Hair follicular keratinocyte (primary cell): ENCODE measurements around the gene TPO. TPM values are rescaled to one million over a fixed set of nuclear protein-coding genes. Genes with fewer than 3 reads are reported as not detected.

Source experiments
- total RNA-seq: library from RNA; depleted of rRNA; stranded (reverse); fragments of >200 nt; gene quantifications from 2 replicates; pipeline ENCODE4 v1.2.3, GENCODE V29; 2015

The TPO gene
- 0.23 TPM in 1 of 2 replicates, not detected in the other for total RNA-seq

GRCh38 chr2:1413156-1413710 is at the start of gene TPO:
TPO (plus strand) TSS chr2:1413463; CDS start chr2:1414409, 946 bp downstream.

